AG09309 (cell line): Measurements from ENCODE around the gene TMEM120B.

Source experiments
- DNase-seq: peaks from one replicate; pipeline ENCODE4 v3.0.0-alpha.2; 2010; ENCODE audit warnings: low read depth
- H3K4me3 ChIP-seq: 2 replicates; pipeline ENCODE4 v1.5.1; 2011; ENCODE audit warnings: mild to moderate bottlenecking, low read depth, low read length, moderate library complexity; ENCODE audit not compliant: control insufficient read depth
- TF ChIP-seq, protein P1 (sequence below): IDR thresholded peaks from 2 replicates; pipeline ENCODE4 v1.5.1; 2011; ENCODE audit warnings: mild to moderate bottlenecking, low read depth, low read length, inconsistent platforms; ENCODE audit not compliant: insufficient read depth, control insufficient read depth; ENCODE audit errors: missing control alignments

TMEM120B gene

DNA sequence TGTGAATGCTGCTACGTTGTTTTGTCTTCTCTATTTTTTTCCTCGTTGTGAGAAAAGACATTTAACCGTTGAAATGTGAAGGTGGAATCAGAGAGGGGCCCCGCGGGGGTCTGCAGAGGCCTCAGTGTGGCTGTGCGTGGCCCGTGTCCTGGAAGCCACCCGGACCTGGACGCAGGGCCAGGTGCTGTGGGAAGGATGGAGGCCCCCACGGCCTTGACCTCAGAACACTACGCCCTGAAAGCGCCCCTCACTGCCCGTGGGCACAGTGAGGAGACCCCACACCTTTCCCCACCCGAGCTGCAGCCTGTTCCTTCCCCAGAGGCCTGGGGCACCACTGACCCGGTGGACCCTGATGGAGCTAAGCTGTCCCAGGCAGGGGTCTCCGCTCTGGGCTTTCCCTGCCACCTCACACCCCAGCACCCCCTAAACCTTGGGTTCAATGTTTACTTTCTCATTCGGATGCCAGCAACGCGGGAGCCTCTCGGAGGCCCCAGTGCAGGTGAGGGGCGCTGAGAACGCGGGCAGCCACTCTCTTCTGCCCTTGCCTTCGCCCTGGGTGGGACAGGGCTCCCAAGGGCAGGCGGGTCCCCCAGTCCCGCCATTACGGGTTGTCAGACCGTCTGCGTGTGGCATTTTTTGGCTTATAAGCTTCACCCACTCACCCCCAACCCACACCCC, 118.2 kb downstream of the TMEM120B start:
- DNase-seq = no peak
- H3K4me3 ChIP-seq = no peak overlapping the region
- TF ChIP-seq, protein P1, sequence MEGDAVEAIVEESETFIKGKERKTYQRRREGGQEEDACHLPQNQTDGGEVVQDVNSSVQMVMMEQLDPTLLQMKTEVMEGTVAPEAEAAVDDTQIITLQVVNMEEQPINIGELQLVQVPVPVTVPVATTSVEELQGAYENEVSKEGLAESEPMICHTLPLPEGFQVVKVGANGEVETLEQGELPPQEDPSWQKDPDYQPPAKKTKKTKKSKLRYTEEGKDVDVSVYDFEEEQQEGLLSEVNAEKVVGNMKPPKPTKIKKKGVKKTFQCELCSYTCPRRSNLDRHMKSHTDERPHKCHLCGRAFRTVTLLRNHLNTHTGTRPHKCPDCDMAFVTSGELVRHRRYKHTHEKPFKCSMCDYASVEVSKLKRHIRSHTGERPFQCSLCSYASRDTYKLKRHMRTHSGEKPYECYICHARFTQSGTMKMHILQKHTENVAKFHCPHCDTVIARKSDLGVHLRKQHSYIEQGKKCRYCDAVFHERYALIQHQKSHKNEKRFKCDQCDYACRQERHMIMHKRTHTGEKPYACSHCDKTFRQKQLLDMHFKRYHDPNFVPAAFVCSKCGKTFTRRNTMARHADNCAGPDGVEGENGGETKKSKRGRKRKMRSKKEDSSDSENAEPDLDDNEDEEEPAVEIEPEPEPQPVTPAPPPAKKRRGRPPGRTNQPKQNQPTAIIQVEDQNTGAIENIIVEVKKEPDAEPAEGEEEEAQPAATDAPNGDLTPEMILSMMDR = no peak
